GM12891 (cell line): ENCODE data around the gene OR2Y1.

Experiments
- DNase-seq: peaks from one replicate; pipeline ENCODE4 v3.0.0; 2011; ENCODE audit warnings: low spot score; ENCODE audit not compliant: insufficient read length
- FAIRE-seq: peaks from 2 replicates; lab custom pipeline; 2011; peaks lifted over from hg19 to GRCh38; lab: Jason Lieb, UNC
- PAX5 ChIP-seq: IDR thresholded peaks from 2 replicates; pipeline ENCODE4 v1.6.1; 2011; ENCODE audit warnings: low read length, moderate library complexity, mild to moderate bottlenecking; ENCODE audit not compliant: insufficient read depth, severe bottlenecking
- POLR2A ChIP-seq: IDR thresholded peaks from 2 replicates; pipeline ENCODE4 v1.6.1; 2011; ENCODE audit warnings: low read depth, low read length, control low read depth
- POLR2AphosphoS5 ChIP-seq: IDR thresholded peaks from 2 replicates; pipeline ENCODE4 v1.6.1; 2011; ENCODE audit warnings: low read depth, low read length, control low read depth
- POU2F2 ChIP-seq: IDR thresholded peaks from 2 replicates; pipeline ENCODE4 v1.6.1; 2011; ENCODE audit warnings: low read depth, mild to moderate bottlenecking, control low read depth, low read length, moderate library complexity
- SPI1 ChIP-seq: IDR thresholded peaks from 2 replicates; pipeline ENCODE4 v1.6.1; 2011; ENCODE audit warnings: low read depth, low read length, control low read depth
- TAF1 ChIP-seq: IDR thresholded peaks from 2 replicates; pipeline ENCODE4 v1.6.1; 2011; ENCODE audit warnings: low read depth, low read length, control low read depth

The OR2Y1 gene

DNA sequence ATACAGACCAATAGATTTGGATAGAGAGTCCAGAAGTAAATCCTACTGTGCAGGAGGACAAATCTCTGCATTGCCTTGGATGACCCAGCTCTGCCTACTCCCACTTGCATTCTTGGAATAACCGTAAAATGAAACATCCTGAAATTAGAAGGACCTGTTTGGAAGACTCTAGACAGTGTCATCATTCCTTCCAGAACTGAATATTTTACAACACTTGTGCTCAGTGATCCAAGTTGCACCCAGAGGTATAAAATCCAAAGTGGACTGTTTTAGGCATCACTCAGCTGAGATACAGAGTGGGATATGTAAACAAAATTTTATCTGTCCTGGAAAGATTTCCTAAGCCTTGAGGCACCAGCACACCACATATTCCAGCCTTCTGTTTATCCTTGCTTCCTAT lies 43.7 kb downstream of the OR2Y1 start:
- TF ChIP-seq TAF1: no peak
- no peak for TF ChIP-seq SPI1
- no peak for TF ChIP-seq POLR2A
- no peak for TF ChIP-seq PAX5
- TF ChIP-seq POU2F2: no peak
- no peak for TF ChIP-seq POLR2AphosphoS5
- FAIRE-seq (no peak), DNase-seq (no peak)

DNA sequence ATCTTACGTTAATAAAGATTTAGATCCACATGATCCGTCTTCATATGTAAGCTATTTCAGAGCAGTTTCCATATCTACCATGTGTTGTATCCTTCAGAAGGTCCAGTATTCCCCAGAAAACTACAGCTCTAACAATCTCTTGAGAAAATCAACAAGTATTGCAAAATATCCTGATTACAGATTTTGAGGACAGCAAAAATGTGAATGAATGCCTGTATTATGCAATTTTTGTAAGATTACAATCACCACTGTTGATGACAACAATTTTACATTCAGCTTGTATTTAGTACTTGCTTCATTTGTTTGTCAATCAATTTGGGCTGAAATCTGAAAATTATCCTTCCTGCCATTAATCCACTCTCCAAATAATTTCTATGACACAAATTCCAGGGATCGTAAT lies 47.4 kb downstream of the OR2Y1 start:
- FAIRE-seq (no peak), DNase-seq (no peak)
- TF ChIP-seq POLR2A (no peak), SPI1 (no peak), PAX5 (no peak), TAF1 (no peak), POLR2AphosphoS5 (no peak), POU2F2 (no peak)

DNA sequence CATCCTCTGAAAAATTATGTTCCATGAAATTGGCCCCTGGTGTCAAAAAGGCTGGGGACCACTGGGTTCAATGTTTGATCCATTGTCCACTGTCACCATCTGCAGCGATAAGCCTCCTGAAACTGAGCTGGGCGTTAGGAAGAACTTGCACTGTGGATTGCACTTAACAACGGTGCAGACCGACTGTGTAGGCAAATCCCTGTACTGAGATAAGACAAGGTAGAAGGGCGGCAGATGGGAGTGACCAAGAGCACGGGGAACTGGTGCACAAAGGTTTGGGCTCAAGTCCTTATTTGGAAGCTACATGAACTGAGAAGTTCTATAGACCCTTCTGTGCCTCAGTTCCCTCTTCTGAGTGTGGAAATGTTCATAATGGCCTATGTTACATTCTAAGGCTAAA lies 48.8 kb downstream of the OR2Y1 start:
- FAIRE-seq: no peak
- TF ChIP-seq POLR2A: no peak
- no peak for TF ChIP-seq PAX5
- no peak for TF ChIP-seq POU2F2
- TF ChIP-seq TAF1: no peak
- TF ChIP-seq POLR2AphosphoS5: no peak
- no peak for TF ChIP-seq SPI1

DNA sequence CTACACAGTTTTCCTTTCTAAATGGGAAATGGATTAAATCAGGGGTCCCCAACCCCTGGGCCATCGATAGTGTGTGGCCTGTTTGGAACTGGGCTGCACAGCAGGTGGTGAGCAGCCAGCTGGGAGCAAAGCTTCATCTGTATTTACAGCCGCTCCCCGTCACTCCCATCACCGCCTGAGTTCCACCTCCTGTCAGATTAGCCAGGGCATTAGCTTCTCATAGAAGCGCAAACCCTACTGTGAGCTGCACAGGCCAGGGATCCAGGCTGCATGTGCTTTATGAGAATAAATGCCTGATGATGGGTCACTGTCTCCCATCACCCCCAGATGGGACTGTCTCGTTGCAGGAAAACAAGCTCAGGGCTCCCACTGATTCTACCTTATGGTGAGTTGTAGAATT lies 49.3 kb downstream of the OR2Y1 start:
- DNase-seq: no peak
- FAIRE-seq: no peak
- no peak for TF ChIP-seq POLR2AphosphoS5
- no peak for TF ChIP-seq POLR2A
- TF ChIP-seq TAF1: no peak
- TF ChIP-seq PAX5: no peak
- no peak for TF ChIP-seq POU2F2
- TF ChIP-seq SPI1: no peak

More for the DNA sequence above, 48.8 kb downstream of the OR2Y1 start:
- DNase-seq: no peak

DNA sequence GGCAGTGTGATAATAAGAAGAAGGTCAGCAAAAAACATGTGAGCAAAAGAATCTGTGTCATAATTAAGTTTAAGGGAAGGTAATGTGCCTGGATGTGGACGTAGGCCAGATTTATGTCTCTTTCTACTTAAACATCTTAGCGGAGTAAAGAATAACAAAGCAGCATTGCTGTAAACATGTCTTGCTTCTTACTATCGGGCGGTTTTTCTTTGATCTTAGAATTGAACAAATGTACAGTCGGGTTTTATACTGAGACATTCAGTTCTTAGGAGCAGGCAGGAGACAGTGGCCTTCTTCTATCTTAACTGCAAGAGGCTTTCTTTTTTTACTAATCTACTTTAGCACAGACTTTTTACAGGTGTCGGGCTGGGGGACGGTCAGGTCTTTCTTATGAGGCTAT lies 50.1 kb downstream of the OR2Y1 start:
- DNase-seq (no peak), FAIRE-seq (no peak)
- TF ChIP-seq PAX5 (no peak), SPI1 (no peak), TAF1 (no peak), POLR2AphosphoS5 (no peak), POLR2A (no peak), POU2F2 (no peak)
